Esophagus muscularis mucosa (tissue), 4 donors: ENCODE data around the gene NTRK2. TPM values are rescaled to one million over a fixed set of nuclear protein-coding genes. Genes with fewer than 3 reads are reported as not detected.

ENCODE experiments used
- DNase-seq: peaks from one replicate; pipeline ENCODE4 v3.0.0-alpha.2; 2017; ENCODE audit errors: extremely low spot score
- H3K27ac ChIP-seq, 4 donors: fragments of 200-600 bp; sonication (generic); replicated peaks in 1 of 4; 1 replicate in 3 of 4; 2 replicates in 1 of 4; pipeline ENCODE4 v1.5.1; 2016 to 2019; ENCODE audit warnings: mild to moderate bottlenecking in 1 of 4
- H3K27me3 ChIP-seq, 4 donors: fragments of 200-600 bp; sonication (generic); one replicate each; pipeline versions ENCODE4 v1.5.1 to v1.6.0; 2016 to 2019
- H3K36me3 ChIP-seq, 4 donors: fragments of 200-600 bp; sonication (generic); one replicate each; pipeline ENCODE4 v1.5.1; 2016 to 2019
- H3K4me1 ChIP-seq, 4 donors: fragments of 200-600 bp; sonication (generic); one replicate each; pipeline ENCODE4 v1.5.1; 2016 to 2019
- H3K4me3 ChIP-seq, 4 donors: fragments of 200-600 bp; sonication (generic); 1 replicate in 2 of 4; 2 replicates in 2 of 4; pipeline ENCODE4 v1.5.1; 2016 to 2019; ENCODE audit warnings: mild to moderate bottlenecking in 4 of 4, moderate library complexity in 1 of 4
- H3K9me3 ChIP-seq, 4 donors: fragments of 200-600 bp; sonication (generic); 1 replicate in 3 of 4; 2 replicates in 1 of 4; pipeline ENCODE4 v1.5.1; 2016 to 2019
- EP300 ChIP-seq: sonication (generic); formaldehyde crosslinking; IDR thresholded peaks from one replicate; pipeline ENCODE4 v1.6.1; 2017; ENCODE audit warnings: antibody characterized with exemption
- POLR2A ChIP-seq: fragments of 450-650 bp; IDR thresholded peaks from one replicate; pipeline ENCODE4 v1.6.1; 2017; ENCODE audit warnings: antibody characterized with exemption, moderate library complexity, mild to moderate bottlenecking, low read depth
- POLR2AphosphoS5 ChIP-seq, 2 donors: sonication (generic); formaldehyde crosslinking; IDR thresholded peaks; one replicate each; pipeline ENCODE4 v1.6.1; 2017; ENCODE audit warnings: antibody characterized with exemption in 2 of 2
- WGBS: methylation state at CpG from one replicate; pipeline ENCODE4 v1.1.5; 2018; 5-methylcytosine and 5-hydroxymethylcytosine counted together
- intact Hi-C: fragments of 100-400 bp; cut with DNase I; formaldehyde crosslinking; loops from one replicate; pipeline ENCODE4 v1.15.1; 2023
- total RNA-seq, 4 donors: library from RNA; depleted of rRNA; stranded (reverse); fragments of >200 nt; gene quantifications; one replicate each; pipeline versions ENCODE4 v1.1.0 to v1.2.1, GENCODE V29; 2016
- TF ChIP-seq, protein P1 (sequence below), 3 experiments: fragments of 200-600 bp in 2 of 3; fragments of 450-650 bp in 1 of 3; sonication (generic) in 2 of 3; IDR thresholded peaks; one replicate each; pipeline ENCODE4 v1.5.1; 2017 to 2019; ENCODE audit warnings: antibody characterized with exemption in 3 of 3, mild to moderate bottlenecking in 2 of 3, moderate library complexity in 1 of 3

Gene NTRK2
- total RNA-seq, 4 donors from 2014 or later, result 1.2 to 6.3 (median 5.5) TPM

DNA sequence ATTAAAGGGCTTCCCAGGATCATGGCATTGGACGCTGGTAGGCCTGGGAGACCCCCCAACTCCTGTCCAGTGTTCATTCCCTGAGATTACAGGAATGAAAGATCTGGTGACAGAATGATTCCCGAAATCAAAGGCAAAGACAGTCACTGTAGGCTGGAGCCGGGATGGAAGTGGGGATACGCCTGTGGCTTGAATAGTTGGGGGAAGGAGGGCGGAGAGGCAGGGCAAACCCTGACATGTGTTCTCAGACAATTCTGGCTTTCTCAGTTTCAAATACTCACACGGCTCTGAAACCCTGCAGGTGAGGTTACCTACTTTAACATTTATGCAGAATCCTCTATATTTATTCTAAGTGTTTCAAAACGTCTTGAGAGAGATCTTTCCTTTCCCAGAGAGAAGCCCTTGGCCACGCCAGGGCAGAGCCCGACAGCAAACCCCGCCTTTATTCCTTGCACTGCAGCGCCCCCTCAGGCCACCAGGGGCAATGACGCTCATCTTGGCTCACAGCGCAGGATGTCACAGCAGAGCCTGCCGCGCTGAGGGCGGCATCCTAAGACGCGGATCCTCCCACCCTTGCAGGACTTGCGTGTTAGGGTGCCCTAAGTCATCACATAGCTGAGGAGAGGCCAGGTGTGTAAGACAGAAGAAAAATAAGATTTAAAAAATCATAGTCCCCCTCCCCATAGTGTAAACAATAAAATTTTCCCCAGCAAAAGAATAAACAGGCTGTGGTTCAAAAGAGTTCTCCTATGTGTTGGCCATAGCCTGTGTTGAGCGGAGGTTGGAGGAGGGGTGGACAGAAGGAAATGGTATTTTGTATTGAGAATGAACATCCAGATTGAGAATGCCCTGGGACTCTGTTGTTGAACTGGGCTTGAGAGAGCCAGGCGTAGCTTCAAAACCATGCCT is 284.5 kb downstream of the NTRK2 start:
- DNase-seq, result no peak
- H3K4me3 ChIP-seq, result no peak overlapping the region
- H3K9me3 ChIP-seq, result no peaks in the 10 kb centered on the region
- H3K27ac ChIP-seq, result no peak overlapping the region
- H3K36me3 ChIP-seq, result no peaks in the 10 kb centered on the region
- WGBS, result 30% methylated on average over 21 of the region's 21 CpGs
- H3K4me1 ChIP-seq, result peaks cover 4 to 8% (median 7%) of the 10 kb centered on the region in 4 donors
- no peaks in the 10 kb centered on the region for H3K27me3 ChIP-seq
- intact Hi-C loops, result loop anchor here (5.0 kb wide), 2 partner anchors 257 to 557 kb away; no protein-coding TSS in a partner anchor
- TF ChIP-seq POLR2A, result no peak
- TF ChIP-seq, protein P1, sequence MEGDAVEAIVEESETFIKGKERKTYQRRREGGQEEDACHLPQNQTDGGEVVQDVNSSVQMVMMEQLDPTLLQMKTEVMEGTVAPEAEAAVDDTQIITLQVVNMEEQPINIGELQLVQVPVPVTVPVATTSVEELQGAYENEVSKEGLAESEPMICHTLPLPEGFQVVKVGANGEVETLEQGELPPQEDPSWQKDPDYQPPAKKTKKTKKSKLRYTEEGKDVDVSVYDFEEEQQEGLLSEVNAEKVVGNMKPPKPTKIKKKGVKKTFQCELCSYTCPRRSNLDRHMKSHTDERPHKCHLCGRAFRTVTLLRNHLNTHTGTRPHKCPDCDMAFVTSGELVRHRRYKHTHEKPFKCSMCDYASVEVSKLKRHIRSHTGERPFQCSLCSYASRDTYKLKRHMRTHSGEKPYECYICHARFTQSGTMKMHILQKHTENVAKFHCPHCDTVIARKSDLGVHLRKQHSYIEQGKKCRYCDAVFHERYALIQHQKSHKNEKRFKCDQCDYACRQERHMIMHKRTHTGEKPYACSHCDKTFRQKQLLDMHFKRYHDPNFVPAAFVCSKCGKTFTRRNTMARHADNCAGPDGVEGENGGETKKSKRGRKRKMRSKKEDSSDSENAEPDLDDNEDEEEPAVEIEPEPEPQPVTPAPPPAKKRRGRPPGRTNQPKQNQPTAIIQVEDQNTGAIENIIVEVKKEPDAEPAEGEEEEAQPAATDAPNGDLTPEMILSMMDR (IDR thresholded peaks at IDR 0.05), result peak; percentile 79 to 96 (median 93)
- TF ChIP-seq EP300, result no peak
- peak in 1 of 2 donors; percentile 31 for TF ChIP-seq POLR2AphosphoS5 (IDR thresholded peaks at IDR 0.05)

DNA sequence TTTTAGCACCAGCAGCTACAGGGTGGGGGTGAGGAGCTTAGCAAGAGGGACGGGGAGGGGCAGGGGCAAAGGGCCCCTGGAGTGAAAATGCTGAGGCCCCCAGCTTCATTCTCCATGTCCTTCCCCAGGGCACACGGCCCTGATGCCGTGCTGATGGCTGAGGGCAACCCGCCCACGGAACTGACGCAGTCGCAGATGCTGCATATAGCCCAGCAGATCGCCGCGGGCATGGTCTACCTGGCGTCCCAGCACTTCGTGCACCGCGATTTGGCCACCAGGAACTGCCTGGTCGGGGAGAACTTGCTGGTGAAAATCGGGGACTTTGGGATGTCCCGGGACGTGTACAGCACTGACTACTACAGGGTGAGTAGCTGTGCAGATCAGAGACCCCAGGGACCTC is 285.6 kb downstream of the NTRK2 start:
- Histone ChIP-seq H3K27me3 (no peaks in the 10 kb centered on the region), H3K4me3 (no peak overlapping the region), H3K27ac (no peak overlapping the region), H3K4me1 (peaks cover 4 to 8% (median 7%) of the 10 kb centered on the region in 4 donors), H3K9me3 (no peaks in the 10 kb centered on the region), H3K36me3 (no peaks in the 10 kb centered on the region)
- intact Hi-C loops, result no loop called here
- DNase-seq, result no peak
- no peak for TF ChIP-seq POLR2AphosphoS5 (IDR thresholded peaks at IDR 0.05)
- TF ChIP-seq, protein P1 (IDR thresholded peaks at IDR 0.05), result no peak
- TF ChIP-seq EP300, result no peak
- TF ChIP-seq POLR2A, result no peak
- 90% methylated on average over 12 of the region's 18 CpGs for WGBS

GRCh38 chr9:84955971-84956370 is 286.4 kb downstream of the NTRK2 start:
- Histone ChIP-seq H3K9me3 (no peaks in the 10 kb centered on the region), H3K4me1 (peaks cover 4 to 8% (median 7%) of the 10 kb centered on the region in 4 donors), H3K27ac (no peak overlapping the region), H3K4me3 (no peak overlapping the region), H3K27me3 (no peaks in the 10 kb centered on the region), H3K36me3 (no peaks in the 10 kb centered on the region)
- WGBS, result 95% methylated on average over 4 of the region's 4 CpGs
- DNase-seq, result no peak
- intact Hi-C loops, result no loop called here
- TF ChIP-seq, protein P1 (IDR thresholded peaks at IDR 0.05), result no peak
- TF ChIP-seq POLR2AphosphoS5 (IDR thresholded peaks at IDR 0.05), result no peak
- no peak for TF ChIP-seq POLR2A
- TF ChIP-seq EP300, result no peak

DNA sequence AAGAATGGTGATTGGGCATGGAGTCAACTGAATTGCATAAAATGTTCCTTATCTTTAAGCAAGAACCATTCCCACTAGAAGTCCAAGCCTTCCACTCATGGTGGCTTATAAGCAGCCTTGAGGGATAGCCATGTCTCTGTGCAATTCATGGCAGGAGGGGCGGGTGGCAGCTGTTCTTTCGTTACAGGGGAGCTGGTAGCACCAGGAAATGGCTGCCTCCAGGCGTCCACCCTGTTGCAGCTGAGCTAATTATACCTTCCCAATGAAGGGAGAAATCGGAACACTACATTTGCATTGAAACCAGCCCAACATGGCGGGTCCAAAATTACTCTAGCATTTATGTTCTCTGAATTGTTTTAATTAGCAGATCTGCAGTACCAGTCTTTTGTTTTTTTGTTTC is 289.8 kb downstream of the NTRK2 start:
- intact Hi-C loops, result no loop called here
- 91% methylated on average over 5 of the region's 5 CpGs for WGBS
- Histone ChIP-seq H3K4me1 (peaks cover 0 to under 1% (median 0%) of the 10 kb centered on the region in 4 donors), H3K4me3 (no peak overlapping the region), H3K27me3 (no peaks in the 10 kb centered on the region), H3K9me3 (no peaks in the 10 kb centered on the region), H3K27ac (no peak overlapping the region), H3K36me3 (no peaks in the 10 kb centered on the region)
- no peak for DNase-seq
- no peak for TF ChIP-seq POLR2AphosphoS5 (IDR thresholded peaks at IDR 0.05)
- TF ChIP-seq, protein P1 (IDR thresholded peaks at IDR 0.05), result no peak
- no peak for TF ChIP-seq POLR2A
- no peak for TF ChIP-seq EP300
